Activated T-helper 1 cell treated with anti-CD3 and anti-CD28 coated beads, Interleukin-2, amount 50 U/mL, for 16 hours (primary cell): ENCODE data around the gene TNNC1.

Experiments
- DNase-seq, 2 donors: peaks; one replicate each; pipeline ENCODE4 v3.0.0-alpha.2; 2020; ENCODE audit warnings: low read depth in 1 of 2, low spot score in 1 of 2

TNNC1 gene

DNA sequence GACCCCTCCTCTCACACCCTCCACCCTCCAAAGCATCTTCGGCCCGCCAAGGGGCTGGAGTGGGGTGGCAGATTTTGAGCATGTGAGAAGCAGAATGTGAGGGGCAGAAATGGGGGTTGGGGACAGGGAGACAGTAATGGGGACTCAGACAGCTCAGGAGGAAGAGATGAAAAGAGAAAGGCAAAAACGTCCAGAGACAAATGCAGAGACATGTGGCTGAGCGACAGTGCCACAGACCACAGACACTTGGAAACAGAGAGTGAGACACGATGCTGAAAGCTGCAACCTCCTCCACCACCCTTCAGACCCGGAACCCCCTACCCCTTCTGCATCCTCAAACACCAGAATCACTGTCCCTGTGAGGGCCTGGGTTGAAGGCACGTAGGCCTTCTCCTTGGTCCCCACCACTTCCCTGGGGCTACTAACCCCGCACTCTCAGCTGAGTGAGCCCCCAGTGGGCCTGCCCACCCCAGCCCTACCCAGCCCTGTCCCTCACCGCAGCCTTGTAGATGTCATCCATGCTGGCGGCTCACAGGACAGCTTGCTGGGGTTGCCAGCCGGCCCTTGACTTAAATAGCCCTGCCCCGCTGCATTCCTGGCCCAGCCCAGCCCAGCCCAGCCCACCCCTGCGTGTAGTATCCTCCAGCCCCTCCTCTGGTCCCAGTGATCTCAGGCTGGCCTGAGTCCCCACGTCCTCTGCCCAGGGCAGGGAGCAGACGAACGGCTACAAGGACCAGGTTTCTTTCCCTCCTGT, at the start of gene TNNC1:
Gene TNNC1, minus strand, starts transcription at position 546 of the 754 bp plus-strand sequence. Its CDS starts 26 bp downstream, at position 520.
- DNase-seq: no peak

DNA sequence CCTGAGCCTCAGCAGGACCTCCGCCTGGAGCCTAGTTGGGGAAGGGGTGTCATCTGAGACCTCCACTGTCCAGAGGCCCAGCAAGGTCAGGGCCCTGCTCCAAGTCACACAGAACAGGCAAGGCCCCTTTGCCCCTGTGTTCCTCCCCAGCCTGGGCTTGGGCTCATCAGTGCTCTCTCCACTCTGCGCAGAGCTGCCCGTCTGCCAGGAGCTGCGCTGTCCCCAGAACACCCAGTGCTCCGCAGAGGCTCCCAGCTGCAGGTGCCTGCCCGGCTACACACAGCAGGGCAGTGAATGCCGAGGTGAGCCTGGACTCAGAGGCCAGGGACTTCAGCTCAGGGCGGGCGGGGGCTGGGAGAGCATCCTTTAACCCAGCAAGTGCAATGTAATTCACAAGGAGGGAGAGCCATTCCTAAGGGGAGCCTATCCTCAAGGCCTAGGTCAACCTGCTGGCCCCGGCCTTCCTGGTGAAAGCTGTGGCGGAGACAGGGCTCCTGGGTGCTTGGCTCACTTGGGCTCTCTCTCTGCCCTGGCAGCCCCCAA, 49.0 kb upstream of the TNNC1 start:
- no peak for DNase-seq

DNA sequence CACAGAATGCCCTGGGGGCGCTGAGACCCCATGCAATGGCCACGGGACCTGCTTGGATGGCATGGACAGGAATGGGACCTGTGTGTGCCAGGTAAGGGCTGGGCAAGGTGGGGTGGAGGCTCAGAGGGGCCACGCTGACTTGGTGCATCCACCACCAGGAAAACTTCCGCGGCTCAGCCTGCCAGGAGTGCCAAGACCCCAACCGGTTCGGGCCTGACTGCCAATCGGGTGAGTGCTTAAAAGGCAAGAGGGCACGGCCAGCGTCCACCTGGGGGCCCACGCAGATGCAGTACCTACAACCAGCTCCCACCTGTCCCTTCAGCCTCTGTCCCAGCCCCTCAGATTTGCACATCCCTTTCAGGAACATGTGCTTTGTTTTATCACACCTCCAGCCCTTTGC, 48.2 kb upstream of the TNNC1 start:
- DNase-seq: no peak

DNA sequence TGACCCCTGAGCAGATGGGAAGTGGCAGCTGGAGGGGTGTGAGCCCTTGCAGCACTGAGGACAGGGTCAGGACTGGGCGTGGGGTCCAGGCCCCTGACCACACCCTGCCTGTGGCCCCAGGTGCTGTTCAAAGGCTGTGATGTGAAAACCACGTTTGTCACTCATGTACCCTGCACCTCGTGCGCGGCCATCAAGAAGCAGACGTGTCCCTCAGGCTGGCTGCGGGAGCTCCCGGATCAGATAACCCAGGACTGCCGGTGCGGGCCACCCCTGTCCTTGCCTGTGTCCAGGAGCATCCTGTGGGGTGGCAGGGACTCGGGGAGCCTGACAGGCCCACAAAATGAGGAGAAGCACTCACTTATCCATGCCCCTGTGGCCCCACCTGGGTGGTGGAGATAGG, 47.2 kb upstream of the TNNC1 start:
- DNase-seq: no peak

DNA sequence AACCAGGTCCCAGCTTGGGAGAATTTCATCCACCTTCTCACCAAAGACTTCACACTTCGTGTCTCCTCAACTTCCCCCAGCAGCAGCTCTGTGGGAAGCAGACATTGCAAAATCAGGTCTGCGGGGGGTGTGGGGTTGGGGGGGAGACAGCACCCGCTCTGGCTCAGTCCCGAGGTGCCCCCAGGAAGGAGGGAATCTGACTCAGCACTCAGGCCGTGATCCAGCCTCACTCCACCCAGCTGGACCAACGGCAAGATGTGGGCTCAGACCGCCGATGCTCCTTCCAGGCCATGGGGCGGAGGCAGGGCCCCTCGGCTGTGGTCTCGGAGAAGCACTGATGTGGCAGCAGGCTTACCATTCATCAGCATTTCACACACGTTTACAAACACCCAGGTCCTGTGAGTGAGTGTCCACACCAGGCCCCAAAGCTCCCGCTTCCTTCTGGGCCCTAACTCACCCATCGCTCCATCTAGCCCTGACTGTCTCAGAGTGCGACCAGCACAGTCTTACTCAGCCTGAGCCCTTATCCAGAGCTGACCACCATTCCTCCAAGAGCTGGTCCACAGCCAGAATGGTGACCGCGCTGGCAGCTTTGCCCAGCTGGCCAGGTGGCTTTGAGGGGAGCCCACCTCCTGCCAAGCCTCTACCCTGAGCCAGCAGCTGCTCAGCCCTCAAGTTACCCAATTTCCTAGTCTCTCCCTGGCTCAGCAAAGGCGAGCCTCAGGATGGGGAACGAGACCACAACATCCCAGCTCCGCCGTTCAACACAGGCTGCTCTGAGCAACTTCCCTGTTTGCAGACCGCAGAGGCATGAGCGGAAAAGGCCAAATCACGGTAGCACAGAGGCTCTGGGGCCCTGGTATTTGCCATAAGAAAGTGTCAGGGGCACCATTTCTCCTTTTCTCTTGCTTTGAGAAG, 44.6 kb upstream of the TNNC1 start:
- no peak for DNase-seq

DNA sequence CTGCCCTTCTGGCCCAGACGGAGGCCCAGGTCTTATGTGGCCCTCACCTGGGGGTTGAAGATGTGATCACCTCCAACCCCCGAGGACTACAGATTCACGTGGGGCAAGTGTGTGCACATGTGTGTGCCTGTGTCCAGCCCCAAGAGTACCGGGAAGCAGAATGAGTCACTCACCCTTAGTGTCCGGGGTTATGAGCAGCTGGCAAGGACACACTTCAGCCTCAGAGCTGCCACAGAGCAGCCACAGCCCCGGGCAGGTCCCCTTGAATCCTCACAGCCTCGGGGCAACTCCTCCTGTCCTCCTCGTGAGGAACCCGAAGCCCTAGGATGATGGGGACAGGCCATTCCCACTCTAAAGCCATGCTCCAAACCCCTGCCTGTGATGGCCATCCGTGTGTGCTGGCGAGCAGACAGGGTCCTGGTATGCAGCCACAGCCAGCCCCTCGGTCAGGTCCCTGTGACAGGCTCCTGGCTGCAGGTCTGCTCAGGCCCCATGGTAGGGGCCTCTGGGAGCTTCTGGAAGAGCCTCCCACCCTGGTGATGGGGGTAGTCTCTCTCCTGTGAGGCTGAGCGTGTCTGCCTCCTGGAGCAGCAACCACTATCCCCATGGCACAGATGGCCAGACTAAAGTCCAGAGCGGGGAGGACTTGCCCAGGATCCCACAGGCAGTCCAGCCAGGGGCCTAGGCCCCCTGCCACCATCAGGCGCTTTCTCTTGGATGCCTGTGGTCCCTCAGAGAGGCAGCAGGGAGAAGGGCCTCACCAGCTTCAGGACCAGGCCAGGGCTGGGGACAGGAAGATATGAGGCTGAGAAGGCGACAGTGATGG, 42.1 kb upstream of the TNNC1 start:
- no peak for DNase-seq

DNA sequence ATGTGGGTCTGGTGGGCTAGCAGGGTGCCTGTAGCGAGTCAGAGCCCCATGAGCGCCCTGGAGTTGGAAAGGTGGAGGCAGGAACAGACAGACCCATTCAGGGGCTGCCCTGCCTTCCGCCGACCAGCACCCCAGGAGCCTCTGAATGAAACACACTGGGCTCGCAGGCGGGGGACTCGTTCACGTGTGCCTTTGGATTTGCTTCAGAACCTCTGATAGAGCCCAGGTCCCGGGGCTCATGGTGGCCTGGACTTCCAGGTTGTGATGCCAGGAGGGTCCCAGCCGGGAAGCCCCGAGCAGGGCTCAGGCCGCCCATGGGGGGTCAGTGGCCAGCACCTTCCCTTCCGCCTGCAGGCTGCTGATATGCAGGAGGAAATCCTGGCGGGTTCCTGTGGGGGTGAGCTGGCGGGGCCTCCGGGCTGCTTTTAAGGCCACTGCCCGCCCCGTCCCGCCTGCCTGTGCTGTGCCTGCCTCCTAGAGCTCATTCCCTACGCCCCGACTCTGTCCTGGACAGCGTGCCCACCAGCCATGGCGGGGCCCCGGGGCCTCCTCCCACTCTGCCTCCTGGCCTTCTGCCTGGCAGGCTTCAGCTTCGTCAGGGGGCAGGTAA, 41.1 kb upstream of the TNNC1 start, which contains the start of gene STAB1:
Gene STAB1, plus strand, starts transcription at position 453 of the 610 bp plus-strand sequence. Its CDS starts 76 bp downstream, at position 529.
- no peak for DNase-seq

DNA sequence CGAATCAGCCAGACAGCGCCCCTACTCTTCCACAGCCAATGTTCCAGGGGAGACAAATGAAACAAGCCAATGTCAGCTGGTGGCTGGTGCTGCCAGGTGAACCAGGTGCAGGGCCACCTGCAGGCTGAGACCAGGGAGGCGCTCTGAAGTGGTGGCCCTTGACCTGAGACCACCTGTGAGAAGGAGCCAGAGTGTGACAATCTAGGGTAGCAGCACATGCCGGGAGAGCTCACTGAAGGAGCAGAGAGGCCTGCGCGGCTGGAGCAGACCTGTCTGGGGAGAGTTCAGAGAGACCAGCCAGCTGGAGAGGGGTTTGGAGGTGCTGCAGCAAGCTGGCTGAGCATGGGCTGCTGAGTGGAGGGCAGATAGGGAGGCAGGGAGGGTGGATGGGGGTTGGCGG, 40.6 kb upstream of the TNNC1 start:
- no peak for DNase-seq

DNA sequence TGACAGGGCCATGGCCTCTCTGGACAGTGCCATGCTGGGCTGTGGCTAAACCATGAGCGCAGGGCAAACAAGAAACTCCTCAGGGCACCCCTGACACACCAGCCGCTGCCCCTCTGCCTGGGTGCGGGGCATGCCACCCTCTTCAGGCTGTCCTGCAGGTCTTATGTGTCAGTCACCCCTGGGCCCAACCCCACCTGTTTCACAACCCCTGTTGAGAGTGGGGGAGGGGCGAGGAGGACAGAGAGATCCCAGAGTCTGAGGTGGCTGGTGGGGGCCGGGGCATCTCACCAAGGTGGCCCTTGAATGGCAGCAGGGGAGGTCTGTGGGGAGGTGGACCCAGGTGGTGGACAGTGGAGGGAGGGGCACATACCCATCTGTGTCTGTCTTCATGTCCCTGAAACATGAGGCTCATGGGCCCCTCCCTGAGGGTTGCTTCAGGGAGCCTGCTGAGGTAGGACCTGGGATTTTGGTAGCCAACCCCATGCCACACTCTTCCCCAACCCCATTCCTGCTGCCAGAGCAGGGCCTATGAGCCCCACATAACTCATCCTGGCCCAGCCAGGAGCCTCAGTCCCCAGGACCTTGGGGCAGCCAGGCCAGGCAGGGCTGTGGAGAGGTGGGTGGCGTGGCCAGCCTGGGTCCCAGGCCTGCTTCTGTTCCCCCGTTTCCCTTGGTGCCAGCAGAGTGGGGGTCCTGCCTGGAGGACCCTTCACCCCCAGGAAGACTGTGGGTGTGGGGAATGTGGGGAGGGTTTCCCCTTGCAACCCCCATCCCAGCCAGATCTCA, 39.6 kb upstream of the TNNC1 start:
- no peak for DNase-seq

DNA sequence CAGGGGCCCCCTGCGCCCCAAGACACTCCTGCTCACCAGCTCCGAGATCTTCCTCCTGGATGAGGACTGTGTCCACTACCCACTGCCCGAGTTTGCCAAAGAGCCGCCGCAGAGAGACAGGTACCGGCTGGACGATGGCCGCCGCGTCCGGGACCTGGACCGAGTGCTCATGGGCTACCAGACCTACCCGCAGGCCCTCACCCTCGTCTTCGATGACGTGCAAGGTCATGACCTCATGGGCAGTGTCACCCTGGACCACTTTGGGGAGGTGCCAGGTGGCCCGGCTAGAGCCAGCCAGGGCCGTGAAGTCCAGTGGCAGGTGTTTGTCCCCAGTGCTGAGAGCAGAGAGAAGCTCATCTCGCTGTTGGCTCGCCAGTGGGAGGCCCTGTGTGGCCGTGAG, 38.2 kb upstream of the TNNC1 start:
- DNase-seq: no peak

DNA sequence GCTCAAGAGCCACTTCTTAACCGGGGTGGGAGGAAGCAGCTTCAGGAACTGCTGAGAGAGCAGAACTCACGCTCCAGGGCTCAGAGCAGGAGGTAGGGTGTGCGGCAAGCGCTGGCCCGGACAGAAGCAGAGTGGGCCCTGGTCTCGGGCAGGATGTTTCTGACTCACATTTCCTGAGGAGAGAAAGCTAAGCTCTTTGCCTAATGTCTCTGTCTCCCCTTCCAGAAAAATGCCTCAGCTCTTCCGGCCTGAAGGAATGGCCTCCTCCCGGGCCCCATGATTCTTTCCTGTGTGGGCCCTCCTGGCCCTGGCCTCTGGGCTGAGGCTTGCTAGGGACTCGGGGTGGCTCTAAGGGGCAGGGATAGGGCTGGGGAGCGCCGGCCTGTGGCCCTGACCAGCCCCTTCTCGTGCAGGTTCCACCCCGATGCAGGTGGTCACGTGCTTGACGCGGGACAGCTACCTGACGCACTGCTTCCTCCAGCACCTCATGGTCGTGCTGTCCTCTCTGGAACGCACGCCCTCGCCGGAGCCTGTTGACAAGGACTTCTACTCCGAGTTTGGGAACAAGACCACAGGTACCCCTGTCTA, 37.2 kb upstream of the TNNC1 start:
- no peak for DNase-seq

DNA sequence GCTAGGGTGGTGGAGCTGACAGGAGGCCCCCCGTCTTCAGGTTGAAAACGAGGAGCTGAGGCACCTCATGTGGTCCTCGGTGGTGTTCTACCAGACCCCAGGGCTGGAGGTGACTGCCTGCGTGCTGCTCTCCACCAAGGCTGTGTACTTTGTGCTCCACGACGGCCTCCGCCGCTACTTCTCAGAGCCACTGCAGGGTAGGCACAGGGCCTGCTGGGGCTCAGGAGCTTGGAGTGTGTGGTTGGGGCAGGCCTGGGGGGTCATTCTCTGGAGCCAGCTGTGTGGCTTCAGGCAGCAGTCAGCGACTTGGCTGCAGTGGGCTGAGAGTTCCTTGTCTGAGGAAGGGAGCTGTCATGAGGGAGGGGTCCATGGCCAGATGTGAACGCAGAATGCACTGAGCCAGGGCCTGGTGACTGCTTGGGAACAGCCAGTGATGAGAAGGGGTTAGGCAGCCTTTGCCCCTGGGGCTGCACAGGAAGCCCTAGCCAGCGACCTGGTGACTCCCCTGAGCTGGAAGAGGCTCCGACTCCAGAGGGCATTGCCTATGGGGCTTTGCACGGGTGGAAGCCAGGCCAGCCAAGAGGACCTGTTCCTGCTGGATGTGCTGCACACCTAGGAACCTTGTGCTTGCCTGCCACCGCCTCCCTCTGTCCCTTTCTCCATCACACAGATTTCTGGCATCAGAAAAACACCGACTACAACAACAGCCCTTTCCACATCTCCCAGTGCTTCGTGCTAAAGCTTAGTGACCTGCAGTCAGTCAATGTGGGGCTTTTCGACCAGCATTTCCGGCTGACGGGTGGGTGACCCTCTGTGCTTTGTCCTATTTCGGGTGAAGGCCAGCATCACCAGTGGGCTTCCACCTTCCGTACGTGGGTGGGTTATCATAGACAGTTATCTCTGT, 36.4 kb upstream of the TNNC1 start:
- no peak for DNase-seq

DNA sequence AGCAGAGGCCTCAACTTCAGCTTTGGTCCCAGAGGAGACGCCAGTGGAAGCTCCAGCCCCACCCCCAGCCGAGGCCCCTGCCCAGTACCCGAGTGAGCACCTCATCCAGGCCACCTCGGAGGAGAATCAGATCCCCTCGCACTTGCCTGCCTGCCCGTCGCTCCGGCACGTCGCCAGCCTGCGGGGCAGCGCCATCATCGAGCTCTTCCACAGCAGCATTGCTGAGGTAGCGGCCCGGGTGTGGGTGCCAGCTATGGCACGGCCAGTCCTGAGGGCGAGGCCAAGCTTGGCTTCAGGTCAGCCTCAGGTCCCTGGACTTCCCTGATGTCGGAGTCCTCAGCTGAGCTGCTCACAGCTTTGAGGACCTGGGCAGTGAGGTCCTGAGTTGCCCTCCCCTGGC, 35.6 kb upstream of the TNNC1 start:
- DNase-seq: no peak

DNA sequence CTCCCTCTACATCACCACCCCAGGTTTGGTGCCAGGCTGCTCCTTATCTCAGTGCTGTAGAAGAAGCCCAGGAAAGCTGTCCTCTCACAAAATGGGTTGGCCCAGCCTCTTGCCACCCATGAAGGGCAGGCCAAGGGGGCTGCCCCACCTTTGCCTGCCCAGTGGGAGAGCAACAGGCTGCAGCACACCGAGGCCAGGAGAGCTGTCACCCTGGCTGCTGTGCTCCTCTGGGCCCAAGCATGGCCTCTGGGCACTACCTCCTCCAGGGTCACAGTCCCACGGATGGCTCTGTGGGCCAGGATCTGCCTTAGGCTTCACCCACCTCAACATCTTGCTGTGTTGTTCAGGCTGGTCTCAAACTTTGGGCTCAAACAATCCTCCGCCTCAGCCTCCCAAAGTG, 34.9 kb upstream of the TNNC1 start:
- DNase-seq: no peak

DNA sequence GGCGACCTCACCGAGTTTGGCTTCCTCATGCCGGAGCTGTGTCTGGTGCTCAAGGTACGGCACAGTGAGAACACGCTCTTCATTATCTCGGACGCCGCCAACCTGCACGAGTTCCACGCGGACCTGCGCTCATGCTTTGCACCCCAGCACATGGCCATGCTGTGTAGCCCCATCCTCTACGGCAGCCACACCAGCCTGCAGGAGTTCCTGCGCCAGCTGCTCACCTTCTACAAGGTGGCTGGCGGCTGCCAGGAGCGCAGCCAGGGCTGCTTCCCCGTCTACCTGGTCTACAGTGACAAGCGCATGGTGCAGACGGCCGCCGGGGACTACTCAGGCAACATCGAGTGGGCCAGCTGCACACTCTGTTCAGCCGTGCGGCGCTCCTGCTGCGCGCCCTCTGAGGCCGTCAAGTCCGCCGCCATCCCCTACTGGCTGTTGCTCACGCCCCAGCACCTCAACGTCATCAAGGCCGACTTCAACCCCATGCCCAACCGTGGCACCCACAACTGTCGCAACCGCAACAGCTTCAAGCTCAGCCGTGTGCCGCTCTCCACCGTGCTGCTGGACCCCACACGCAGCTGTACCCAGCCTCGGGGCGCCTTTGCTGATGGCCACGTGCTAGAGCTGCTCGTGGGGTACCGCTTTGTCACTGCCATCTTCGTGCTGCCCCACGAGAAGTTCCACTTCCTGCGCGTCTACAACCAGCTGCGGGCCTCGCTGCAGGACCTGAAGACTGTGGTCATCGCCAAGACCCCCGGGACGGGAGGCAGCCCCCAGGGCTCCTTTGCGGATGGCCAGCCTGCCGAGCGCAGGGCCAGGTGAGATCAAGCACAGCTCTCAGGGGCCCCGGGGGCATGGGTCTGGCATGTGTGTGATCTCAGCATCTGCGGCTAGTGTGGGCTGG, 34.2 kb upstream of the TNNC1 start:
- no peak for DNase-seq

DNA sequence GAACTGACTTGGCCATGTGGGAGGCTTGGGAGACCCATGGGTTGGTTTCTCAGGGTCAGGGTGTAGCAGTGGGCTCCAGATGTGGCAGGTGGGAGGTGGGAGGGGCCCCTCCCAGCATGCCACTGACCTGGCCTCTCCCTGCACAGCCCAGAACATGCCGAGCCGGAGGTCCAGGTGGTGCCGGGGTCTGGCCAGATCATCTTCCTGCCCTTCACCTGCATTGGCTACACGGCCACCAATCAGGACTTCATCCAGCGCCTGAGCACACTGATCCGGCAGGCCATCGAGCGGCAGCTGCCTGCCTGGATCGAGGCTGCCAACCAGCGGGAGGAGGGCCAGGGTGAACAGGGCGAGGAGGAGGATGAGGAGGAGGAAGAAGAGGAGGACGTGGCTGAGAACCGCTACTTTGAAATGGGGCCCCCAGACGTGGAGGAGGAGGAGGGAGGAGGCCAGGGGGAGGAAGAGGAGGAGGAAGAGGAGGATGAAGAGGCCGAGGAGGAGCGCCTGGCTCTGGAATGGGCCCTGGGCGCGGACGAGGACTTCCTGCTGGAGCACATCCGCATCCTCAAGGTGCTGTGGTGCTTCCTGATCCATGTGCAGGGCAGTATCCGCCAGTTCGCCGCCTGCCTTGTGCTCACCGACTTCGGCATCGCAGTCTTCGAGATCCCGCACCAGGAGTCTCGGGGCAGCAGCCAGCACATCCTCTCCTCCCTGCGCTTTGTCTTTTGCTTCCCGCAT, 33.4 kb upstream of the TNNC1 start:
- no peak for DNase-seq
